C4-2B (cell line): ENCODE data around the gene RIPOR3.

Source experiments
- ZFX ChIP-seq: fragments of 450-650 bp; IDR thresholded peaks from 2 replicates; pipeline ENCODE4 v1.6.1; 2017
- TF ChIP-seq, protein P1 (sequence below): fragments of 450-650 bp; conservative IDR thresholded peaks from 2 replicates; pipeline ENCODE4 v1.5.1; 2017; ENCODE audit warnings: mild to moderate bottlenecking

DNA sequence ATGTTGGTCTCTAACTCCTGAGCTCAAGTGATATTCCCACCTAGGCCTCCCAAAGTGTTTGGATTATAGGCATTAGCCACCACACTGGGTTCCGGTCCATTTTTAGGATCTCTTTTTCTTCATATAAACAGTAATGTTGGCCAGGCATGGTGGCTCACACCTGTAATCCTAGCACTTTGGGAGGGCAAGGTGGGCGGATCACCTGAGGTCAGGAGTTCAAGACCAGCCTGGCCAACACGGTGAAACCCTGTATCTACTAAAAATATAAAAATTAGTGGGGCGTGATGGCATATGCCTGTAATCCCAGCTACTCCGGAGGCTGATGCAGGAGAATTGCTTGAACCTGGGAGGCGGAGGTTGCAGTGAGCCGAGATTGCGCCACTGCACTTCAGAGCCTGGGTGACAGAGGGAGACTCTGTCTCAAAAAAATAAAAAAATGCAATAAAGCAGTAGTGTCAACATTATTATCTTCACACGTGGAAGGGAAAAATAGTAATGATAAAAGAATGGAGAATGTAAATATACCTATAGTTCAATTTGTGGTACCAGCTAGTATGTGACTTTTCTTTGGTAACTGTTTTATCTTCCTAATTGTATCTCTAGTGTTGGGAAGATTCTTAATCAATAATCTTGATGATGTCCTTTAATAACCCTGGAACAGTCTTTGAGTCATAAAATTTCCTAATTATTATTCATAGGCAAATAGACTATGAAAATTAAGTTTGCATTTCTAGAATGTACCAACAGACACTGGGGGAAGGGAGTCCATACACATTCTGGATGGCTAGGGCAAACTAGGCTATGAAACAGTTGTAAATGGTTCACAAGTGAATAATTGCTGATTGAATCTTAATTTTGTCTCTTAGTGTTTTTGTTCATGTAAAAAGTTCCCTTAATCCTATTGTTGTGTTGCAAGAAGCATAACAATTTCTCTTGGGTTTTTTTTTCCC lies 43.7 kb upstream of the RIPOR3 start:
- TF ChIP-seq, protein P1, sequence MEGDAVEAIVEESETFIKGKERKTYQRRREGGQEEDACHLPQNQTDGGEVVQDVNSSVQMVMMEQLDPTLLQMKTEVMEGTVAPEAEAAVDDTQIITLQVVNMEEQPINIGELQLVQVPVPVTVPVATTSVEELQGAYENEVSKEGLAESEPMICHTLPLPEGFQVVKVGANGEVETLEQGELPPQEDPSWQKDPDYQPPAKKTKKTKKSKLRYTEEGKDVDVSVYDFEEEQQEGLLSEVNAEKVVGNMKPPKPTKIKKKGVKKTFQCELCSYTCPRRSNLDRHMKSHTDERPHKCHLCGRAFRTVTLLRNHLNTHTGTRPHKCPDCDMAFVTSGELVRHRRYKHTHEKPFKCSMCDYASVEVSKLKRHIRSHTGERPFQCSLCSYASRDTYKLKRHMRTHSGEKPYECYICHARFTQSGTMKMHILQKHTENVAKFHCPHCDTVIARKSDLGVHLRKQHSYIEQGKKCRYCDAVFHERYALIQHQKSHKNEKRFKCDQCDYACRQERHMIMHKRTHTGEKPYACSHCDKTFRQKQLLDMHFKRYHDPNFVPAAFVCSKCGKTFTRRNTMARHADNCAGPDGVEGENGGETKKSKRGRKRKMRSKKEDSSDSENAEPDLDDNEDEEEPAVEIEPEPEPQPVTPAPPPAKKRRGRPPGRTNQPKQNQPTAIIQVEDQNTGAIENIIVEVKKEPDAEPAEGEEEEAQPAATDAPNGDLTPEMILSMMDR = no peak
- TF ChIP-seq ZFX = no peak
